Prostate gland (tissue), 2 donors: ENCODE measurements around the gene UBD.

ENCODE experiments used
- POLR2A ChIP-seq: fragments of 450-650 bp; IDR thresholded peaks from one replicate; pipeline ENCODE4 v1.6.1; 2016; ENCODE audit warnings: antibody characterized with exemption, mild to moderate bottlenecking
- TF ChIP-seq, protein P1 (sequence below), 4 experiments: fragments of 200-600 bp in 2 of 4; fragments of 450-650 bp in 2 of 4; sonication (generic) in 2 of 4; IDR thresholded peaks; 1 replicate in 3 of 4; 2 replicates in 1 of 4; pipeline ENCODE4 v1.5.1; 2016 to 2019; ENCODE audit warnings: antibody characterized with exemption in 4 of 4, mild to moderate bottlenecking in 2 of 4, moderate library complexity in 2 of 4

- TF ChIP-seq, protein P1, sequence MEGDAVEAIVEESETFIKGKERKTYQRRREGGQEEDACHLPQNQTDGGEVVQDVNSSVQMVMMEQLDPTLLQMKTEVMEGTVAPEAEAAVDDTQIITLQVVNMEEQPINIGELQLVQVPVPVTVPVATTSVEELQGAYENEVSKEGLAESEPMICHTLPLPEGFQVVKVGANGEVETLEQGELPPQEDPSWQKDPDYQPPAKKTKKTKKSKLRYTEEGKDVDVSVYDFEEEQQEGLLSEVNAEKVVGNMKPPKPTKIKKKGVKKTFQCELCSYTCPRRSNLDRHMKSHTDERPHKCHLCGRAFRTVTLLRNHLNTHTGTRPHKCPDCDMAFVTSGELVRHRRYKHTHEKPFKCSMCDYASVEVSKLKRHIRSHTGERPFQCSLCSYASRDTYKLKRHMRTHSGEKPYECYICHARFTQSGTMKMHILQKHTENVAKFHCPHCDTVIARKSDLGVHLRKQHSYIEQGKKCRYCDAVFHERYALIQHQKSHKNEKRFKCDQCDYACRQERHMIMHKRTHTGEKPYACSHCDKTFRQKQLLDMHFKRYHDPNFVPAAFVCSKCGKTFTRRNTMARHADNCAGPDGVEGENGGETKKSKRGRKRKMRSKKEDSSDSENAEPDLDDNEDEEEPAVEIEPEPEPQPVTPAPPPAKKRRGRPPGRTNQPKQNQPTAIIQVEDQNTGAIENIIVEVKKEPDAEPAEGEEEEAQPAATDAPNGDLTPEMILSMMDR (IDR thresholded peaks at IDR 0.05): no peak
- no peak for TF ChIP-seq POLR2A
Measured at GRCh38 chr6:29524444-29525310, 34.9 kb downstream of the UBD start.
